WTC11 (cell line): ENCODE results near the gene KRT6C. TPM values are rescaled to one million over a fixed set of nuclear protein-coding genes. Genes with fewer than 3 reads are reported as not detected.

Experiments used
- ATAC-seq: fragments of 200-7000 bp; cut with Tn5 transposase; 2 replicates; pipeline ENCODE4 v1.10.0; 2021; ENCODE audit warnings: mild to moderate bottlenecking, moderate library complexity
- CTCF ChIA-PET: fragments of 300-600 bp; sonication (Branson Sonifier 250); formaldehyde crosslinking; loops from one replicate; lab custom pipeline; 2021; ENCODE audit warnings: antibody characterized with exemption; lab: Charles Lee
- POLR2A ChIA-PET: fragments of 350-600 bp; sonication (Branson Sonifier 250); formaldehyde crosslinking; loops from one replicate; lab custom pipeline; 2021; ENCODE audit warnings: antibody characterized with exemption; lab: Charles Lee
- DNase-seq: peaks from one replicate; pipeline ENCODE4 v3.0.0; 2021; ENCODE audit warnings: low spot score
- H3K27ac Mint-ChIP-seq: 2 replicates; pipeline ENCODE4 v1.8.0; 2021; ENCODE audit warnings: mixed read lengths
- H3K27me3 Mint-ChIP-seq: 2 replicates; pipeline ENCODE4 v1.8.0; 2021; ENCODE audit warnings: low read depth, mild to moderate bottlenecking, moderate library complexity, mixed read lengths
- H3K36me3 Mint-ChIP-seq: 2 replicates; pipeline ENCODE4 v1.8.0; 2021; ENCODE audit warnings: mixed read lengths
- H3K4me1 Mint-ChIP-seq: 2 replicates; pipeline ENCODE4 v1.8.0; 2022; ENCODE audit warnings: mixed read lengths
- H3K4me3 Mint-ChIP-seq: 2 replicates; pipeline ENCODE4 v1.8.0; 2021; ENCODE audit warnings: mild to moderate bottlenecking, moderate library complexity, mixed read lengths
- H3K9me3 Mint-ChIP-seq: 2 replicates; pipeline ENCODE4 v1.8.0; 2021; ENCODE audit warnings: mixed read lengths
- CTCF ChIP-seq: fragments of 200-600 bp; IDR thresholded peaks from 2 replicates; pipeline ENCODE4 v1.8.0; 2022; ENCODE audit warnings: antibody characterized with exemption
- ELF4 ChIP-seq: sonication (generic); formaldehyde crosslinking; IDR thresholded peaks from 2 replicates; pipeline ENCODE4 v1.8.1; 2022; ENCODE audit warnings: low read depth, mild to moderate bottlenecking, moderate library complexity, missing genetic modification reagents
- ESRRA ChIP-seq: sonication (generic); formaldehyde crosslinking; IDR thresholded peaks from 2 replicates; pipeline ENCODE4 v1.8.1; 2022; ENCODE audit warnings: mild to moderate bottlenecking, missing genetic modification reagents, borderline replicate concordance
- GABPB1 ChIP-seq: sonication (generic); formaldehyde crosslinking; IDR thresholded peaks from 2 replicates; pipeline ENCODE4 v1.8.1; 2023; ENCODE audit warnings: mild to moderate bottlenecking, missing genetic modification reagents
- HMGA2 ChIP-seq: fragments of 250-450 bp; sonication (Bioruptor Pico); IDR thresholded peaks from 2 replicates; pipeline ENCODE4 v1.4.0; 2021; ENCODE audit warnings: mild to moderate bottlenecking, moderate library complexity
- MXD4 ChIP-seq: fragments of 250-450 bp; sonication (Bioruptor Pico); IDR thresholded peaks from 2 replicates; pipeline ENCODE4 v1.8.0; 2021; ENCODE audit warnings: mild to moderate bottlenecking, moderate library complexity, borderline replicate concordance
- MYBL2 ChIP-seq: sonication (generic); formaldehyde crosslinking; IDR thresholded peaks from 2 replicates; pipeline ENCODE4 v1.8.1; 2023; ENCODE audit warnings: mild to moderate bottlenecking, moderate library complexity, missing genetic modification reagents
- NFATC4 ChIP-seq: fragments of 250-450 bp; sonication (Bioruptor Pico); IDR thresholded peaks from 2 replicates; pipeline ENCODE4 v1.9.0; 2021; ENCODE audit warnings: mild to moderate bottlenecking
- NFE2L1 ChIP-seq: sonication (generic); formaldehyde crosslinking; IDR thresholded peaks from 2 replicates; pipeline ENCODE4 v1.8.1; 2023; ENCODE audit warnings: missing genetic modification reagents
- NR1H2 ChIP-seq: sonication (generic); formaldehyde crosslinking; IDR thresholded peaks from 2 replicates; pipeline ENCODE4 v1.9.0; 2021; ENCODE audit warnings: mild to moderate bottlenecking, moderate library complexity, missing genetic modification reagents
- NR2C2 ChIP-seq: sonication (generic); formaldehyde crosslinking; IDR thresholded peaks from 2 replicates; pipeline ENCODE4 v1.8.0; 2022; ENCODE audit warnings: mild to moderate bottlenecking, missing genetic modification reagents
- PRDM15 ChIP-seq: sonication (generic); formaldehyde crosslinking; IDR thresholded peaks from 2 replicates; pipeline ENCODE4 v1.8.0; 2022; ENCODE audit warnings: missing genetic modification reagents
- SMAD3 ChIP-seq: sonication (generic); formaldehyde crosslinking; IDR thresholded peaks from 2 replicates; pipeline ENCODE4 v1.8.0; 2022; ENCODE audit warnings: missing genetic modification reagents, mild to moderate bottlenecking, borderline replicate concordance
- SP1 ChIP-seq: sonication (generic); formaldehyde crosslinking; conservative IDR thresholded peaks from 2 replicates; pipeline ENCODE4 v1.8.1; 2022; ENCODE audit warnings: missing genetic modification reagents
- TEAD1 ChIP-seq: sonication (generic); formaldehyde crosslinking; IDR thresholded peaks from 2 replicates; pipeline ENCODE4 v1.8.0; 2022; ENCODE audit warnings: mild to moderate bottlenecking, missing genetic modification reagents
- ZBTB21 ChIP-seq: sonication (generic); formaldehyde crosslinking; IDR thresholded peaks from 2 replicates; pipeline ENCODE4 v1.8.1; 2023; ENCODE audit warnings: mild to moderate bottlenecking, missing genetic modification reagents, borderline replicate concordance
- ZBTB43 ChIP-seq: sonication (generic); formaldehyde crosslinking; IDR thresholded peaks from 2 replicates; pipeline ENCODE4 v1.8.1; 2023; ENCODE audit warnings: mild to moderate bottlenecking, missing genetic modification reagents
- ZNF219 ChIP-seq: sonication (generic); formaldehyde crosslinking; IDR thresholded peaks from 2 replicates; pipeline ENCODE4 v1.8.0; 2023; ENCODE audit warnings: missing genetic modification reagents, mild to moderate bottlenecking, borderline replicate concordance
- ZNF263 ChIP-seq: sonication (generic); formaldehyde crosslinking; IDR thresholded peaks from 2 replicates; pipeline ENCODE4 v1.8.1; 2022; ENCODE audit warnings: low read depth, mild to moderate bottlenecking, moderate library complexity, missing genetic modification reagents
- ZNF416 ChIP-seq: fragments of 250-450 bp; sonication (Bioruptor Pico); IDR thresholded peaks from 2 replicates; pipeline ENCODE4 v1.9.0; 2021; ENCODE audit warnings: mild to moderate bottlenecking, inconsistent platforms
- total RNA-seq: library from RNA; stranded (reverse); gene quantifications from 3 replicates; pipeline ENCODE4 v1.2.3, GENCODE V29; 2021

Gene KRT6C
- total RNA-seq, 1 experiment from 2014 or later = not detected

- Mint-ChIP-seq H3K27me3 (peaks cover 2% of the 10 kb centered on the region), H3K27ac (no peak overlapping the region), H3K4me3 (no peak overlapping the region), H3K36me3 (no peaks in the 10 kb centered on the region), H3K4me1 (peaks cover 5% of the 10 kb centered on the region; the same call in 1 of the 2 replicates), H3K9me3 (no peaks in the 10 kb centered on the region)
- CTCF ChIA-PET = interaction anchor here (0.8 to 1.6 kb wide), 7 partner anchors 9 to 377 kb away, joined by 3 to 7 read pairs (median 3); no protein-coding TSS in a partner anchor
- ATAC-seq = no peak
- TF ChIP-seq MYBL2 (no peak), MXD4 (CRISPR knock-in tag) (no peak), NR2C2 (CRISPR knock-in tag) (no peak), GABPB1 (CRISPR knock-in tag) (no peak)
- POLR2A ChIA-PET = no interaction called here
- DNase-seq = no peak
Observed at GRCh38 chr12:52423035-52423434, 50.6 kb downstream of the KRT6C start.

- H3K9me3 Mint-ChIP-seq = no peaks in the 10 kb centered on the region
- ChIA-PET POLR2A (no interaction called here), CTCF (interaction anchor here (0.9 kb wide), 1 partner anchor 446 kb away, joined by 3 read pairs; no protein-coding TSS in a partner anchor)
- H3K36me3 Mint-ChIP-seq = no peaks in the 10 kb centered on the region
- H3K4me1 Mint-ChIP-seq = peaks cover 13% of the 10 kb centered on the region
- DNase-seq (no peak), ATAC-seq (no peak)
- no peak overlapping the region for H3K4me3 Mint-ChIP-seq
- TF ChIP-seq ESRRA = no peak
- no peak for TF ChIP-seq ZBTB21 (CRISPR knock-in tag)
- TF ChIP-seq CTCF = no peak
- TF ChIP-seq SP1 (CRISPR knock-in tag) = no peak
- no peak for TF ChIP-seq TEAD1
- TF ChIP-seq MYBL2 = no peak
- TF ChIP-seq PRDM15 (CRISPR knock-in tag) = no peak
- no peak for TF ChIP-seq ELF4 (CRISPR knock-in tag)
- no peak for TF ChIP-seq ZNF416 (CRISPR knock-in tag)
- no peak for TF ChIP-seq ZNF263 (CRISPR knock-in tag)
- no peak for TF ChIP-seq NR1H2 (CRISPR knock-in tag)
- no peak for TF ChIP-seq HMGA2
- no peak for TF ChIP-seq NFATC4 (CRISPR knock-in tag)
- TF ChIP-seq SMAD3 (CRISPR knock-in tag) = no peak
- TF ChIP-seq ZBTB43 (CRISPR knock-in tag) = no peak
- no peak for TF ChIP-seq NFE2L1 (CRISPR knock-in tag)
- TF ChIP-seq ZNF219 = no peak
- no peak overlapping the region for H3K27ac Mint-ChIP-seq
- H3K27me3 Mint-ChIP-seq = no peaks in the 10 kb centered on the region; the same call in 1 of the 2 replicates
Observed at GRCh38 chr12:52419656-52420055, 53.9 kb downstream of the KRT6C start.
